Kidney glomerular epithelial cell (primary cell): ENCODE data around the gene AOPEP.

ENCODE experiments used
- DNase-seq: peaks from one replicate; lab custom pipeline; 2025; lab: John Stamatoyannopoulos, UW

The AOPEP gene

GRCh38 chr9:94726495-94727191 is at the start of gene AOPEP:
AOPEP (plus strand) TSS chr9:94726699; CDS start chr9:94759784, 33,085 bp downstream.
- DNase-seq, result peak; percentile 94

DNA sequence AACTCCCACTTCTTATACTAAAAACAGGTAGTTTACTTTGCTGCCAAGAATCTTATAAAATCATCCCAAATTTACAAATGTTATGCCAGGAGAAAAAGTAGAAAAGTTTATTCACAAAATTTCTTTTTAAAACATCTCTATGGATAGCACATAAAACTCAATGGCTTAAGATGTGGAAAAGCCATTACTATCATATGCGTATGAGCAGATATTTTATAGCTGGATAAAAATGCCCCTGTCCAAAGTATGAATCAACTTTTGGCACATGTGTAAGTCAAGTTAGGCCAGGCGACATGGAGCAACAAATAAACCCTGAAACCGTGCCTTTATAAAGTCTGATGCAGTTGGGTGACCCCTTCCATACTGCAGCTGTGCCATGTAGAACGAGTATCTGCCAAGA is 48.6 kb upstream of the AOPEP start:
- DNase-seq, result no peak

DNA sequence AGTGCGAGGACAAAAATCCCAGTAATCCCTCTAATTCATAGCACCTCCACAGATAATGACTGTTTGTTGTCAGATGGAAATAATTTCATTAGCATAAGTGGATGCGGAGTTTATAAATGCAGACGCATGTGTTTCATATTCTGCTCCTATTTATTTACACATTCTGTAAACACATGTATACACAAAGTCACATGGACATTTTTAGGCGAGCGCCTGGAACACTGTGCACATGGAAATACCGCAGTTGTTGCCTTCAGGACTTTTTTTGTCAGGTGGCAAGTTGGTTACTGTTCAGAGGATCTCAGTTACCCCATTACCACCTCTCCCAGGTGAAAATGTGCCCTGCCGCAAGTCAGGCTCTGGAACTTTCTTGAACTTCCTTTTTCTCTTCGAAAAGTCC is 46.9 kb upstream of the AOPEP start:
- DNase-seq, result no peak

GRCh38 chr9:94680020-94680419 is 46.5 kb upstream of the AOPEP start:
- DNase-seq, result no peak

GRCh38 chr9:94680621-94681020 is 45.9 kb upstream of the AOPEP start:
- DNase-seq, result no peak

DNA sequence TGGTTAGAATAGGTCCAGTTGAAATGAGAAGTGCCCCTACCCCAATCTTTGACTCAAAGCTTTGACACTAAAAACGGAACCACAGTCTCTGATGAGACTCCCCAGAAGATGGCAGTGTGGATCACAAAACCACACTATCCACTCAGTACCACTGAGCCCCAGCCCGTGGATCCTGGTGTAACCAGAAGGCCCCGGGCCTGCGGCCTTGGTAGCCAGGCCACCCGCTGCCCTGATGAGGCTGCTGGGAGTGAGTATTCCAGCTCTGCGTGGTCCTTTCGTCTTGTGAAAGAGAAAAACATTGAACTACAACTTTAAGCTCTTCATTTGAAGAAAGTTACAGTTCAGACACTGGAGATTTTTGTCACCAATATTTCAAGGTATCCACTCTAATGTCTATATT is 45.0 kb upstream of the AOPEP start:
- peak; percentile 71 for DNase-seq

- DNase-seq, result no peak
Observed at GRCh38 chr9:94685359-94685758, 41.1 kb upstream of the AOPEP start.

DNA sequence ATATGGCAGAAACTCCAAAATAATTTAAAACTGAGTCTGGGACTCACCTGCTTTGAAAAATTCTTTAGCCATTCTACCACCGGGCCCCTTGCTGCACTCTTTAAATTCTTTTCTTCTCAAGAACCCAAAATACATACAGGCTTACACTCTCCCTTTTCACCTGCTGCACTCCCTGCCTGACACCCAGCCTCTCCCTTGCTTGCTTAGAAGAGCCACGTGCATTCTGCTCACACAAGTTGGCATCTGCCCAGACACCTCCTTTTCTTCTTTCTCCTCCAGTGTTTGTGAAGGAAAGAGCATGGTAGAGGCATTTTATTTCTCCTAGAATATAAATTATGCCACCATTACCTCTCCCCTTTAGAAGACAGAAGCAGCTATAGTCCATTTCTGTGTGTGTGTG is 39.0 kb upstream of the AOPEP start:
- DNase-seq, result no peak

DNA sequence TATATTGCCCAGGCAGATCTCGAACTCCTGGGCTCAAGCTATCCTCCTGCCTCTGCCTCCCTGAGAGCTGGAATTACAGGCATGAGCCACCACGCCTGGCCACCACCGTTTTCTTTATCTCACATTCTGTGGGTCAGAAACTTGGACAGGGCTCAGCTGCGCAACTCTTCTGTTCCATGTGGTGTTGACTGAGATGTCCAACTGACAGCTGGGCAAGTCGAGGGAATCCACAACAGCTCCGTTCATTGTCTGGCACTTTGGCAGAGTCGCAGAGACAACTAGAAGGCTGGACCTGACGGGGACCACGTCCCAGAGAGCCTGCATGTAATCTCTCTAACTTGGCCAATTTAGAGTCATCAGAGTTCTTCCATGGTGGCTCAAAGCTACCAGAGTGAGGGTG is 36.2 kb upstream of the AOPEP start:
- no peak for DNase-seq

DNA sequence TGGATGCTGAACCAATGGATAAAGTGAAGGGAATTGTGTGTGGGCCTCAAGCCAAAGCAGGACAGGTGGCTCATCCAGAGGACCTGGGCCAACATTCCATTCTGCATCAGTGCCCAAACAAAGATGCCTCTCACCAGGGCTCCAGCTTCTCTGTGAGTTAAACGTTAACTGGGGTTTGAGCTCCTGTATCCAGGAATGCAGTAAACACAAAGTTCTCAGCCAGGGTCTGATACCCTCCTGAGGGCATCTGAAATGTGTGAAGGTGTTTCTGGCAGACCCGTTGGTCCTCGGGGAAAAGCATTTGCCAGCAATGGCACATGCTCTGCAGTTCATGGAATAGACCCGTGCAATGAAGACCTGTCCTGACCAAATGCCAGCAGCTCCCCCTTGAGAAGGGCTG is 33.9 kb upstream of the AOPEP start:
- DNase-seq, result peak; percentile 95

DNA sequence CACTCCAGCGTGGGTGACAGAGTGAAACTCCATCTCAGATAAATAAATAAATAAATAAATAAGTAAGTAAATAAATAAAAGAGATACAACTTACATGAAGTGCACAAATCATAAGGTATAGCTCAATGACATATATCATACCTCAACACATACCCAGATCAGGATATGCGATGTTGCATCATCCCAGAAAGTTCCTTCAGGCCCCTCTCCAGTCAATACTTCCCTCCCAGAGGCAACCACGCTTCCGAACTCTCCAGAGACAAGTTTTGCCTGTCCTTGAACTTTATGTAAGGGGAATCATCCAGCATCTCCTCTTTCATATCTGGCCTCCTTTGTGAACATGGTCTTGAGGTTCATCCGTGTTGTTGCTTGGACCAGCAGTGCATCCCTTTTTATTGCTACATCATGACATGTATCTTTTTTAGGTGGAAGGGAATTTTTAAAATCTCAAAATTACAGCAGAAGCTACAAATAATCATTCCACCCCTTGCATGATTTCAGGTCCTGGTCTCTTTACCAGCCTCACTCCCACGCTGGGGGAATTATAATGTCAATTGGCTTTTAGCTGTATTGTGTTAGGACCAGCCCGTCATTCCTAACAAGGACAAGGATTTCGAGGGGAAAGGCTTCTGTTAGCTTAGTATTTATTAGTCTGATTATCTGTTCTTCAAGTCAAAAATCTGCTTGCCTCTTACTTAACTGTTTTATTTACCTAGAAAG is 32.9 kb upstream of the AOPEP start:
- DNase-seq, result no peak

DNA sequence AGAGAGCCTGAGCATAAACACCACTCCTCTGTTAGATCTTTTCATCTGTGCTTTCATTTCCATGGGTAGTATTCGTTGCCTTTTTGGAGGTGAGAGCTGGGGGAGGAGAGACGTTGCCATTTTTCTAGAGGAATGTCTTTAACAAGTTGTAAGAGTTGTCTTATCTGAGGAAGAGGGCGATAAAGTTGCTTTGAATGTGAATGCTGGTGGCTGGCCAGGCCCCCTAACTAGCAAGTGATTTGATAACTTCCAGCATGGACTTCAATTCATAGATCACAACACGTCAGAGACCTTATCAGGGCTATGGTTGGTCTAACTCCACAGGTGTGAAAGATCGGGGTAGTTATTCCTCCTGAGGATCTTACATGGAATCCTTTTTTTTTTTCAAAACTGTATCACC is 30.0 kb upstream of the AOPEP start:
- no peak for DNase-seq

GRCh38 chr9:94697972-94698581 is 28.4 kb upstream of the AOPEP start:
- peak; percentile 90 for DNase-seq

DNA sequence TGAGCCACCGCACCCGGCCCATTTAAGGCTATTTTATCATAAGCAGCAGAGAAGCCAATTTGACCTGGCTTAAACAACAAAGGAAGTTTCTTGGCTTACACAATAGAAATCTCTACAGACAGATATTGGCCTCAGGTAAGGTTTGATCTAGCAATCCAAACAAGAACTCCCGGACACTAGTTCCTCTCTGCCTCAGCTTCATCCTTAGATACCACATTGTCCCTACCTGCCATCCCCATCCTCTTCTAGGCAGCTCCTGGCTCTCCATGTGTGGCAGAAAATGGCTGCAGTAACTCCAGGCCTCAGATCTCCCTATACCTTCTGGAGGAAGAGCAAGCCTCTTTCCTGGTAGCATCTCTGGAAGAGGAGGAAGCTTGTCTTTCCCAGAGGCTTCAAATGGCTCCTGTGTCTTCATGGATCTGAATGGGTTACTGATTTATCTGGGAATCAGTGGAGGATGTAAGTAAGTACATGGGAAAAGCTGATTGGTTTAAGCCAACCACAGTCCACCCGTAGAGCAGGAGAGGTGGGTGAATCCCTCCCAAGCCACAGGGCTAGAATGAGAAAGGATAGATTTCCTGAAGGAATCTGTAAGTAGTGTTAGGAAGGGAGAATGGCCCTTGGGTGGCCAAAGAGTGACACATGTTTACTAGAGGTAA is 26.7 kb upstream of the AOPEP start:
- peak; percentile 41 for DNase-seq

DNA sequence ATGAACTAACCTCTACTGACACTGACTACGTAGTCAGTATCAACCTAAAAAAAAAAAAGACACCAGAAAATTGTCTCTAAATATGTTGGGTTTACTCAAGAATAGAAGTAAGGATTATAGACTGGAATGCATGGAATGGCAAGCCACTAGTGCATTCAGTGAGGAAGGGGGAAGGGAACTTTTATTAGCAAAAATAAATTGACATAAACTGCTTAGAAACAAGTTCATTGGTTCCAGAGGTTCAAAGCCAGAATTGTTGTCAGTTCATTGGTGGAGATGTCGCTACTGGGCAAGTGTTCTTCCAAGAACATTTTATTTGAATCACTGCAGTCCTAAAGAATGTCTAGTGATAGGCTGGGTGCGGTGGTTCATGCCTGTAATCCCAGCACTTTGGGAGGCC is 26.1 kb upstream of the AOPEP start:
- DNase-seq, result no peak

- no peak for DNase-seq
Observed at GRCh38 chr9:94703488-94704140, 22.9 kb upstream of the AOPEP start.

GRCh38 chr9:94705162-94705702 is 21.3 kb upstream of the AOPEP start:
- DNase-seq, result no peak

- no peak for DNase-seq
Observed at GRCh38 chr9:94706922-94707321, 19.6 kb upstream of the AOPEP start.

GRCh38 chr9:94713436-94714215 is 12.9 kb upstream of the AOPEP start:
- DNase-seq, result no peak

DNA sequence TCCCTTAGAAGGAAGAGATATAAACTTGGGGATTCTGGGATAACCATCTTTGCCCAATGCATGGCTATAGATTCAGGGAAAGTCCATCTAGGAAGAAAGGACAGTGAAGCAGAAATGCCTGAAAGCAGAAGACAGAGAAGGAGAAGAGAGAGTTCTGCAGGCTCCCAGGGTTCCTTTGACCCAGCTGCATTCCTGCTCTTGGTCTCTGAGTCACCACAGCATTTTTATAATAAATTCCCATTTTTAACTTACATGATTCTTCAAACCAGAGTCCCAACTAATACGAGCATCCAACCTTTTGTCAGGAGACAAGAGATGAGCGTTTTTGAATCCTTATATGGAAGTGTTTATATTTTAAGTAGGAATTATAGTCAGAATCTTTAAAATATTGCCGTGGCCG is 12.0 kb upstream of the AOPEP start:
- no peak for DNase-seq

DNA sequence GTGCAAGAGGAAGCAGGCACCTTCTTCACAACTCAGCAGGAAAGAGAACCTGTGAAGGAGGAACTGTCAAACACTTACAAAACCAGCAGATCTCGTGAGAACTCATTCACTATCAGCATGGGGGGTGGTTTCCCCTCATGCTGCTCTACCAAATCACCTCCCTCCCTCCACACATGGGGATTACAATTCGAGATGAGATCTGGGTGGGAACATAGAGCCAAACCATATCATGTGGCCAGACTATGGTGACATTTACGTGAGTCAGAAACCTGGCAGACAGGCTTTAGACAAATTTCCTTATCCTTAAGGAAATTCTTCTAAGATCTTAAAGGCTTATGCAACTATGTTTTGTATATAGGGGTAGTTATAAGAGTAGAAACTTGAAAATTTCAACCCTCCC is 8.7 kb upstream of the AOPEP start:
- no peak for DNase-seq
